Measurements from ENCODE around the gene OR8B3. TPM values are rescaled to one million over a fixed set of nuclear protein-coding genes. Genes with fewer than 3 reads are reported as not detected.

The OR8B3 gene
- polyA plus RNA-seq, 1 donor (not counting 4 experiments of a cell fraction or from before 2014, with no cell fraction given), result not detected

DNA sequence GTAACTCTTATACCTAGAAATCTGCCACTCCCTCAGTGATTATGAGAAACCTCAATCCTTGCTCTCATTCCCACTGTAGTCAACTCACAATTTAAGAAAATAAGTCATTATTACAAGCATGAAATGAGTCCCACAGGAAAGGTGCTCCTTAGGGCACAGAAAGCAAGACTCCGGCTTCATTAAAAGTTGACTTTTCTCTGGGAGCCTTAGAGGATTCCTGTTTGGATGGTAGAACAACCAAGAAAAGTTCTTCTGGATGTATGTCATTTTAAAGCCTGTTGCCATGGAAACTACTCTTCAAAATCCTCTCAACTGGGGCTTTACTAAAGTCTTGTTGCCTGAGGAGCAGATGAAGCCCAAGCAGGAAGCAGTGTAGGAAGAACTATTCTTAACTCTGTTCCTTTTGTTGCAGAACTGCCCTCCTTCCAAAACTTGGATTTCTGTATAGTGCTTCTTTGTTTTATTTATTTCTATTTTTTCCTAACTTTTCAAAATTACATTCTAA, 46.9 kb upstream of the OR8B3 start, which contains the start of gene OR8B8:
TSS of gene OR8B8 (minus strand) at position 51 of the 505 bp plus-strand sequence. CDS start 4,611 bp downstream, outside the sequence.
- Histone ChIP-seq H3K9me3 (ENCODE audit: control insufficient read depth, low read depth, low read length) (no peaks in the 10 kb centered on the region), H3K9ac (ENCODE audit: control insufficient read depth, extremely low read depth, insufficient read depth, low read length) (no peak within 1 kb of the TSS), H4K20me1 (ENCODE audit: control insufficient read depth, extremely low read depth, insufficient read depth, low read length) (no peaks in the 10 kb centered on the region), H3K27me3 (ENCODE audit: control insufficient read depth, extremely low read depth, insufficient read depth, low read length) (no peaks in the 10 kb centered on the region), H2AFZ (ENCODE audit: control insufficient read depth, low read length) (no peak within 1 kb of the TSS), H3K36me3 (ENCODE audit: control insufficient read depth in 2 of 2, extremely low read depth in 1 of 2, insufficient read depth in 2 of 2, low read length in 2 of 2) (no peaks in the 10 kb centered on the region), H3K4me3 (ENCODE audit: control insufficient read depth in 2 of 3, extremely low read depth in 1 of 3, insufficient read depth in 2 of 3, low read depth in 1 of 3, low read length in 3 of 3) (no peak within 1 kb of the TSS), H3K4me2 (ENCODE audit: control insufficient read depth, extremely low read depth, insufficient read depth, low read depth, low read length) (no peak within 1 kb of the TSS), H3K9me1 (ENCODE audit: control insufficient read depth, extremely low read depth, insufficient read depth, low read length) (no peaks in the 10 kb centered on the region), H3K79me2 (ENCODE audit: control insufficient read depth, insufficient read depth, low read length) (no peaks in the 10 kb centered on the region), H3K27ac (ENCODE audit: control insufficient read depth, insufficient read depth, low read length) (no peak within 1 kb of the TSS), H3K4me1 (ENCODE audit: control insufficient read depth, extremely low read depth, insufficient read depth, low read length) (no peaks in the 10 kb centered on the region)
- FAIRE-seq (no peak), DNase-seq (ENCODE audit: low read depth, low spot score) (no peak)
- TF ChIP-seq, protein P1, sequence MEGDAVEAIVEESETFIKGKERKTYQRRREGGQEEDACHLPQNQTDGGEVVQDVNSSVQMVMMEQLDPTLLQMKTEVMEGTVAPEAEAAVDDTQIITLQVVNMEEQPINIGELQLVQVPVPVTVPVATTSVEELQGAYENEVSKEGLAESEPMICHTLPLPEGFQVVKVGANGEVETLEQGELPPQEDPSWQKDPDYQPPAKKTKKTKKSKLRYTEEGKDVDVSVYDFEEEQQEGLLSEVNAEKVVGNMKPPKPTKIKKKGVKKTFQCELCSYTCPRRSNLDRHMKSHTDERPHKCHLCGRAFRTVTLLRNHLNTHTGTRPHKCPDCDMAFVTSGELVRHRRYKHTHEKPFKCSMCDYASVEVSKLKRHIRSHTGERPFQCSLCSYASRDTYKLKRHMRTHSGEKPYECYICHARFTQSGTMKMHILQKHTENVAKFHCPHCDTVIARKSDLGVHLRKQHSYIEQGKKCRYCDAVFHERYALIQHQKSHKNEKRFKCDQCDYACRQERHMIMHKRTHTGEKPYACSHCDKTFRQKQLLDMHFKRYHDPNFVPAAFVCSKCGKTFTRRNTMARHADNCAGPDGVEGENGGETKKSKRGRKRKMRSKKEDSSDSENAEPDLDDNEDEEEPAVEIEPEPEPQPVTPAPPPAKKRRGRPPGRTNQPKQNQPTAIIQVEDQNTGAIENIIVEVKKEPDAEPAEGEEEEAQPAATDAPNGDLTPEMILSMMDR (optimal IDR thresholded peaks at IDR 0.05 in 1 of 3, IDR thresholded peaks at IDR 0.05 in 1 of 3, conservative IDR thresholded peaks at IDR 0.05 in 1 of 3; ENCODE audit: extremely low read depth in 1 of 3, insufficient read depth in 2 of 3, low read length in 3 of 3), result no peak
- no peak for TF ChIP-seq EZH2 (IDR thresholded peaks at IDR 0.05; ENCODE audit: low read length)
- dilution Hi-C loops (cut with MboI; ENCODE audit: extremely low pct_ligation_motif_present, low sequenced_read_pairs), result no loop called here

DNA sequence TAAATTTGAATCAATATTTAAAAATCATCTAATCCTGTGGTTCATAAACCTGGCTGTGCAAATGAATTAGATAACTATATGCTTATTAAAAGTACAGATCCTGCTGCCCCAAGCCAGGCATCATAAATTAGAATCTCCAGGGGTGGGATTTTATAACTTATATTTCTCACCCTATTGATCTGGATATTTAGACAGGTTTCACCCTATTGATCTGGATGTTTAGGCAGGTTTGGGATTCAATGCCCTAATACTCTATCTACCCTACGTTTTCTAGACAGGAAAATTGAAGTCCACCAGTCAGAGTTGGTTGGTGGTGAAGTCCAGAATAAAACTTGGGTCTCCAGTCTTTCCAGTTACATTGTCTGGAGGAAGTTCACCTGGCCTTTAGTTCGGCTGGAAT, 44.0 kb upstream of the OR8B3 start:
- H3K9me3 ChIP-seq (ENCODE audit: control insufficient read depth, low read depth, low read length), result no peaks in the 10 kb centered on the region
- no peak overlapping the region for H3K4me3 ChIP-seq (ENCODE audit: control insufficient read depth in 2 of 3, extremely low read depth in 1 of 3, insufficient read depth in 2 of 3, low read depth in 1 of 3, low read length in 3 of 3)
- no peaks in the 10 kb centered on the region for H3K36me3 ChIP-seq (ENCODE audit: control insufficient read depth in 2 of 2, extremely low read depth in 1 of 2, insufficient read depth in 2 of 2, low read length in 2 of 2)
- no peaks in the 10 kb centered on the region for H3K9me1 ChIP-seq (ENCODE audit: control insufficient read depth, extremely low read depth, insufficient read depth, low read length)
- H3K79me2 ChIP-seq (ENCODE audit: control insufficient read depth, insufficient read depth, low read length), result no peaks in the 10 kb centered on the region
- no peak for TF ChIP-seq EZH2 (IDR thresholded peaks at IDR 0.05; ENCODE audit: low read length)
- TF ChIP-seq, protein P1 (optimal IDR thresholded peaks at IDR 0.05 in 1 of 3, IDR thresholded peaks at IDR 0.05 in 1 of 3, conservative IDR thresholded peaks at IDR 0.05 in 1 of 3; ENCODE audit: extremely low read depth in 1 of 3, insufficient read depth in 2 of 3, low read length in 3 of 3), result no peak
- H4K20me1 ChIP-seq (ENCODE audit: control insufficient read depth, extremely low read depth, insufficient read depth, low read length), result no peaks in the 10 kb centered on the region
- H2AFZ ChIP-seq (ENCODE audit: control insufficient read depth, low read length), result no peak overlapping the region
- no peaks in the 10 kb centered on the region for H3K27me3 ChIP-seq (ENCODE audit: control insufficient read depth, extremely low read depth, insufficient read depth, low read length)
- no peak overlapping the region for H3K4me2 ChIP-seq (ENCODE audit: control insufficient read depth, extremely low read depth, insufficient read depth, low read depth, low read length)
- no peak for FAIRE-seq
- H3K4me1 ChIP-seq (ENCODE audit: control insufficient read depth, extremely low read depth, insufficient read depth, low read length), result no peaks in the 10 kb centered on the region
- no peak for DNase-seq (ENCODE audit: low read depth, low spot score)
- H3K27ac ChIP-seq (ENCODE audit: control insufficient read depth, insufficient read depth, low read length), result no peak overlapping the region
- dilution Hi-C loops (cut with MboI; ENCODE audit: extremely low pct_ligation_motif_present, low sequenced_read_pairs), result no loop called here
- H3K9ac ChIP-seq (ENCODE audit: control insufficient read depth, extremely low read depth, insufficient read depth, low read length), result no peak overlapping the region

All from keratinocyte (primary cell).